ENCODE measurements around the gene DEFB127.

GRCh38 chr20:137668-138490 lies 19.4 kb upstream of the DEFB127 start:
- TF ChIP-seq CTCF (IDR thresholded peaks at IDR 0.05) (no peak), POLR2A (IDR thresholded peaks at IDR 0.05) (no peak)

All from uterus (tissue), 2 donors.